Measurements from ENCODE around the gene ZNF519. TPM values are rescaled to one million over a fixed set of nuclear protein-coding genes. Genes with fewer than 3 reads are reported as not detected.
A peak's percentile ranks its signal among the peaks of the same experiment; 100 is the strongest.
"Not testable (repeated sequence)": the region's sequence is repeated elsewhere in the genome, so short reads cannot be mapped to it uniquely, and the experiment has no call there.

ZNF519 gene
- total RNA-seq, 1 experiment from 2014 or later = 23.8 TPM

DNA sequence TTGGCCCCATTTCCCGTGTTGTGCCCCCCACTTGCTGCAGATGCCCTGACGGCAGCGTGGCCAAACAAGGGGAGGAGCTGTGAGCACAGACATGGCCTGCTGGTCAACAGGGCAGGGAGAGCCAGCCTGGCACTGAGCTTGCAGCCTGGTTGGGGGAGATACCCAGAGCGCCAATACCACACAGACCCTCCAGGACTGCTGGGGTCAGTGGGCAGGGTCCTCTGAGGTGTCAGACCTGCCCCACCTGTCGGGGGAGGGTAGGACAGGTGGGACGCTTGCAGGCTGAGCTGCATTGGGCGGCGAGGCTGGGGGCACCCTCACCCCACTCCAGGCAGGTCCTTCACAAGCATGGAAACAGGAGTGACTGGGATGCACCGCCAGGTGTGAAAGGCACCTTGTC lies 9.9 kb upstream of the ZNF519 start:
- H4K20me1 ChIP-seq (ENCODE audit: insufficient read depth); H3F3A ChIP-seq (ENCODE audit: insufficient read depth, low read depth); H3K79me2 ChIP-seq (ENCODE audit: low read depth); H3K4me2 ChIP-seq; H3K9me3 ChIP-seq (ENCODE audit: insufficient read depth, low read depth); H3K27ac ChIP-seq; DNase-seq; H3K9me2 ChIP-seq (ENCODE audit: insufficient read depth); POLR2A ChIA-PET (ENCODE audit: unreplicated experiment); BruUV-seq (replicated peaks); H2AFZ ChIP-seq; intact Hi-C loops (cut with micrococcal nuclease; ENCODE audit: unreplicated experiment); H3K4me3 ChIP-seq; H3K36me3 ChIP-seq (ENCODE audit: low read depth); H3K27me3 ChIP-seq (ENCODE audit: insufficient read depth, low read depth); CTCF ChIA-PET; H3K4me1 ChIP-seq (replicated peaks; ENCODE audit: insufficient read depth): not testable (repeated sequence)

DNA sequence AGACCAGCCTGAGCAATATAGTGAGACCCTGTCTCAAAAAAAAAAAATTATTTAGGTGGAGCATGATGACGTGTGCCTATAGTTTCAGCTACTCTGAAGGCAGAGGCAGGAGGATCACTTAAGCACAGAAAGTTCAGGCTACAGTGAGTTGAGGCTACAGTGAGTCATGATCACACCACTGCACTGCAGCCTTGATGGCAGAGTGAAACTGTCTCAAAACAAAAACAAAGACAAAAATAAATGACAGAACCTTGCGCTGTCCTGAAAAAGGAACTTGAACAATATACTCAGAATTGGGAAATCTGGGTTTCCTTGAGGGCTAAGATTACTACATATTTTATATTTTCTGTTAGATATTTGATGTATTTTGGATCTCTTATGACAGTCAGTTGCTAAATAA lies 7.3 kb upstream of the ZNF519 start:
- H3K4me1 ChIP-seq (replicated peaks; ENCODE audit: insufficient read depth); intact Hi-C loops (cut with micrococcal nuclease; ENCODE audit: unreplicated experiment); H3K4me2 ChIP-seq; CTCF ChIA-PET; H3K36me3 ChIP-seq (ENCODE audit: low read depth); POLR2A ChIA-PET (ENCODE audit: unreplicated experiment); H3K27ac ChIP-seq; H4K20me1 ChIP-seq (ENCODE audit: insufficient read depth); DNase-seq; H3K79me2 ChIP-seq (ENCODE audit: low read depth); H3K27me3 ChIP-seq (ENCODE audit: insufficient read depth, low read depth); BruUV-seq (replicated peaks); H3K9me3 ChIP-seq (ENCODE audit: insufficient read depth, low read depth); H3K4me3 ChIP-seq; H3F3A ChIP-seq (ENCODE audit: insufficient read depth, low read depth); H2AFZ ChIP-seq; H3K9me2 ChIP-seq (ENCODE audit: insufficient read depth): not testable (repeated sequence)

DNA sequence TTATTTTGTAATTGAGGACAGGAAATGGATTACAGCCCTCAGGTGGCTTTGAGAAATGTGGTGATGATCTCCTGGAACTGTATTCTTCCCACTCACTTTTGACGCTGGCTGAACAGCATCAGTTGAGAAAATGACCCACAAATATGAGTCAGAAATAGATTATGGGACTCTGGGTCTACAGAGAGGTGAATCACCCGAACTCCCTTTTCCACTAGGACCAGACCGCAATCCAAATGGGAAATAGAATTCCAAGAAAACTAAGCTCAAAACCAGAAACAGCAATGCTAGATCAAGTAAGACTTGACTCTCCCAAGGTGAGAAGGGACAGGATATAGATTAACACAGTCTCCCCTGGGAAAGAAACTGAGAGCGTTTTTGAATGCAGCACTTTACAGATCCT lies 5.7 kb upstream of the ZNF519 start:
- H3K79me2 ChIP-seq (ENCODE audit: low read depth); BruUV-seq (replicated peaks); H3K36me3 ChIP-seq (ENCODE audit: low read depth); H3K27ac ChIP-seq; H3K9me3 ChIP-seq (ENCODE audit: insufficient read depth, low read depth); H3K4me1 ChIP-seq (replicated peaks; ENCODE audit: insufficient read depth); H3K4me2 ChIP-seq; DNase-seq; H2AFZ ChIP-seq; H3F3A ChIP-seq (ENCODE audit: insufficient read depth, low read depth); H3K4me3 ChIP-seq; POLR2A ChIA-PET (ENCODE audit: unreplicated experiment); intact Hi-C loops (cut with micrococcal nuclease; ENCODE audit: unreplicated experiment); H3K9me2 ChIP-seq (ENCODE audit: insufficient read depth); CTCF ChIA-PET; H4K20me1 ChIP-seq (ENCODE audit: insufficient read depth); H3K27me3 ChIP-seq (ENCODE audit: insufficient read depth, low read depth): not testable (repeated sequence)

DNA sequence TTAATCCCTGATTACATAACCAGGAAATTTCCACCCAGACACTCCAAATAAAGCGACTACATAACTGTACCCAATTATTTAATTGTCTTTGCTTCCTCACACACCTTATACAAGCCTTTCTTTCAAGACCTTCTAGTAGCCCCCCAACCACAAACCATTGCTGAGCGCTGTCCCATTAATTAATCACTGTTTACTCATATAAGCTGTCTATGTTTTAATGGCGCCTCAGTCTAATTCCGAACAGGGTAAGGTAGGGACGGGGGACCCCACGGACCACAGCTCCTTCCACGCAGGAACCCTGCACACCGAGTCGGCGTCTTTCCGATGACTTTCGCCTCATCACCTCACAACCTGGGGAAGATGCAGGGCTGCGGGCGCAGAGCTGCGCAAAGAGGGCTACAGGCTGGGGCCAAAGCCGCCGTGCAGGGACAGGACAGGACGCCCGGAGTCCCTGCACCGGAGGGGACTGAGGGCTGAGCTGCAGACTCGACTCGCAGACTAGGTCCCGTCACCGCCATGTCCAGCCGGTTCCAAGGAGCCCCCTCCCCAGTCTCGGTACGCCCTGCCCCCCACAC lies 452 bp downstream of the ZNF519 start:
- H3F3A ChIP-seq (ENCODE audit: insufficient read depth, low read depth); CTCF ChIA-PET; intact Hi-C loops (cut with micrococcal nuclease; ENCODE audit: unreplicated experiment); H3K9me2 ChIP-seq (ENCODE audit: insufficient read depth); DNase-seq; H3K36me3 ChIP-seq (ENCODE audit: low read depth); H3K9me3 ChIP-seq (ENCODE audit: insufficient read depth, low read depth); H3K4me1 ChIP-seq (replicated peaks; ENCODE audit: insufficient read depth); H4K20me1 ChIP-seq (ENCODE audit: insufficient read depth); H3K27ac ChIP-seq; POLR2A ChIA-PET (ENCODE audit: unreplicated experiment); H3K27me3 ChIP-seq (ENCODE audit: insufficient read depth, low read depth): not testable (repeated sequence)
- peak overlapping the region; percentile 76 for H2AFZ ChIP-seq
- TSS peak; percentile 79 for BruUV-seq (replicated peaks)
- peak overlapping the region; percentile 81 for H3K4me2 ChIP-seq
- peak overlapping the region; percentile 65 for H3K4me3 ChIP-seq
- peaks cover 16% of the 10 kb centered on the region for H3K79me2 ChIP-seq (ENCODE audit: low read depth)

DNA sequence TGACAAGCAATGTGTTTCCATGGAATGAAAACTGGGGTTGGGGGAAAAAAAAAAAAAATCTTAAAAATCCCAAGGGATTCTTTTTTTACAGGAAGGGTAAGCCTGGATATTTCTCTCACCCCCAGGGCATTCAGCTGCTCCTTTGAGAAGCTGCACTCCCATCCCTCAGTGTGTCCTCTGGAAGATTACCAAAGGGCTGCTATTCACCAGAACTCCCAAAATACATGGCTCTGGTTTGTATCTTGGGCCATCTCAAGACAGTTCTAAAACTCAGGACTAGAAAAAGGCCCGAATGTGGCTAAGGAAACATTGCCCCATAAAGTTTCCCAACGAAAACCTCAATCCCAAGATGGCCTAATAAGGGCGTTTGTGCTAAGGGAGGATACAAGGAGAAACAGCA lies 1.4 kb downstream of the ZNF519 start:
- H3K79me2 ChIP-seq (ENCODE audit: low read depth) = peaks cover 16% of the 10 kb centered on the region
- H3K36me3 ChIP-seq (ENCODE audit: low read depth); H3K27ac ChIP-seq; H3K9me2 ChIP-seq (ENCODE audit: insufficient read depth); intact Hi-C loops (cut with micrococcal nuclease; ENCODE audit: unreplicated experiment); BruUV-seq (replicated peaks); H3K4me1 ChIP-seq (replicated peaks; ENCODE audit: insufficient read depth); H3F3A ChIP-seq (ENCODE audit: insufficient read depth, low read depth); H2AFZ ChIP-seq; H3K27me3 ChIP-seq (ENCODE audit: insufficient read depth, low read depth); CTCF ChIA-PET; H3K9me3 ChIP-seq (ENCODE audit: insufficient read depth, low read depth); POLR2A ChIA-PET (ENCODE audit: unreplicated experiment); DNase-seq; H4K20me1 ChIP-seq (ENCODE audit: insufficient read depth): not testable (repeated sequence)
- H3K4me2 ChIP-seq = peak overlapping the region; percentile 81; the same call in 1 of the 2 replicates
- peak overlapping the region; percentile 65; the same call in 1 of the 2 replicates for H3K4me3 ChIP-seq
